ELR (cell line): ENCODE measurements around the gene SLC16A9.
A peak's percentile ranks its signal among the peaks of the same experiment; 100 is the strongest.

Experiments
- DNase-seq: peaks from one replicate; pipeline ENCODE4 v3.0.0-alpha.2; 2015; ENCODE audit warnings: low read depth

The SLC16A9 gene

GRCh38 chr10:59719374-59719773, 9.7 kb upstream of the SLC16A9 start:
- peak; percentile 3 for DNase-seq

DNA sequence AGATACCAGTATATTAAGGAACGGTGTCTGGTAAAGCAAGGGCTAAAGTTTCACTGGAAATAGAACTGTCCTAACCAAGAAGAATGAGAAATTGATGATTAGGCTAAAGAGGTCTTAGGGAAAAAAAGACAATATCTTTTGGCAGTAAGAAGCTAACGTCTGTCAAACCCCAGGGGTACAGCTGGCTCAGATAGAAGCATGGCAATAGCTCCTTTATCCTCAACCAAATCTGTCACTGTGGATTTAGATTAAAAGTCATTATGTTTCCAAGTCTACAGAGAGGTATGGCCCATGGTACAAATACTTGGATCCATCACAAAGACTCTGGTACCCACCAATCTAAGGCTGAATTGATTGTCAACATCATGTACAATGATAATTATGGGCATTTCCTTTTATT, 8.6 kb upstream of the SLC16A9 start:
- DNase-seq, result no peak

DNA sequence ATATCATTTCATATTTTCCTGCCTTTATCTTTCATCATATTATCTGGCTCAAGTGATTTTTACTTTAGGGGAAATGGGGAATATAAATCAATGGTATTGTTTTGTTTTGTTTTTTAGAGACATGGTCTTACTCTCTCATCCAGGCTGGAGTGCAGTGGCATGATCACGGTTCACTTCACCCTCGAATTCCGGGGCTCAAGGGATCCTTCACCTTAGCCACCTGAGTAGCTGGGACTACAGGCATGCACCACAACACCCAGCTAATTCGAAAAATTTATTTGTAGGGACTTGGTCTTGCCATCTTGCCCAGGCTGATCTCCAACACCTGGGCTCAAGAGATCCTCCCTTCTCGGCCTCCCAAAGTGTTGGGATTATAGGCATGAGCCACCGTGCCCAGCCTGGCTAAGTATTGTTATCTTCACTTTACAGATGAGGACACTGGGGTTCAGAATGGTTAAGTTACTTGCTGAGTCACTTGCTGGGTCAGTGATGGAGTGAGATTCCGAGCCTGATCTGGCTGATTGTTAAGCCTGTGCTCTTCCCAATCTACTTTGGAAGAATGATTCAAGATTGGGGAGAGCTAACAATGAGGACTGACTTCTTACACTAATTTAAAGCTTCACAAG, 3.7 kb upstream of the SLC16A9 start:
- DNase-seq, result no peak

- DNase-seq, result no peak
Observed at GRCh38 chr10:59711871-59712494, 2.3 kb upstream of the SLC16A9 start.

- DNase-seq, result no peak
Observed at GRCh38 chr10:59708816-59709394, 745 bp downstream of the SLC16A9 start.

- DNase-seq, result no peak
Observed at GRCh38 chr10:59706851-59707797, 2.5 kb downstream of the SLC16A9 start.

DNA sequence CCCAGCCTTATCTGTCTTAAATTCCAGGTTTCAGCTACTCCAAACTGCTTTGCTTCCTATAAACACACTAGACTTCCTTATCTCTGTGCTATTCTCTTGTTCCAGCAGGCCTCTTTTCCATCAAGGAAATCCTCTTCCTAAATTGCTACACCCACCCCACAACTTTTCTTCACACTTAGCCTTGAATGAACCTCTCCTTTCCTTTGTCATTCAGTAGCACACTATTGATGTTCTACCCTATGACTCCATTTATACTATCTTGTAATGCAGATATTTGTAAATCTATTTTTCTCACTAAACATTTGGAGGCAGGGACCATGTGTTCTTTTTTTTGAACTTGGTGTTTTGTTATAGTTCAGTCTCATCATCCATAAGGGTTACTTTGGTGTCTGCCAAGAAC, 3.7 kb downstream of the SLC16A9 start:
- no peak for DNase-seq

DNA sequence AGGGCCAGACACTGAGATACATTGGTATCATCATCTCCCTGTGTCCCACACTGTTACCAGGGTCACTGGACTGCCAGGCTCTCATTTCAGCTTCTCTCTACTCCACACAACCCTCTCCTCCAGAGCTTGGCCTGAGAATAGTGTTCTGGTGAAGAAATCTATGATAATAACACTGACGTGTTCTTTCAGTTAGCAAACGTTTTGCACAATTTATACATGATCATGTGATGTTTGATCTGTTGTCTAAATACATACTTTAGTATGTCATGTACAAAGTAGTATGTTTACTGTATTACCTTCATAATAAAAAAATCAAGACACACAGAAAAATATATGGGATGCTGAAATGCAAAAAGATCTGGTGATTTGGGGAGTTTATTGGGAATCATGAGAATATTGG, 5.0 kb downstream of the SLC16A9 start:
- DNase-seq, result no peak

DNA sequence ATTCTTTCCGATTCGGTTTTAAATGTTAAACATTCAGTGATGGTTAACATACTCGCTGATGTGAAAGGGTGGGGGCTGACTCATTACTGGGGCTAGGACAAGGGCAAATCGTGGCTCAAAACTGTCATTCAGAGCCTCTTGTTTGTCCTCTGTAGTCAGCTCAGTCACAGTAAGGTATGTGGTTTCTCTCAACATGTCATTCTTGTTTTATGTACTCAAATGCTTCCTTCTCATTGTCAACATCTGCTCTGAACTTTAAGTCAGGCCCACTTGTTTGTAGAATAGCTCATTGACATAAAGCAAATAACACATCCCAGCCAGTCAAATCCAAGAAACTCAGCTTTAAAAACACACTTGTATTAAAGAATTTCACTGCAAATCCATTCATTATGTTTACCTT, 7.3 kb downstream of the SLC16A9 start:
- no peak for DNase-seq

GRCh38 chr10:59700709-59701108, 8.9 kb downstream of the SLC16A9 start:
- no peak for DNase-seq

GRCh38 chr10:59698326-59698725, 11.3 kb downstream of the SLC16A9 start:
- no peak for DNase-seq

- no peak for DNase-seq
Observed at GRCh38 chr10:59695637-59696036, 14.0 kb downstream of the SLC16A9 start.

DNA sequence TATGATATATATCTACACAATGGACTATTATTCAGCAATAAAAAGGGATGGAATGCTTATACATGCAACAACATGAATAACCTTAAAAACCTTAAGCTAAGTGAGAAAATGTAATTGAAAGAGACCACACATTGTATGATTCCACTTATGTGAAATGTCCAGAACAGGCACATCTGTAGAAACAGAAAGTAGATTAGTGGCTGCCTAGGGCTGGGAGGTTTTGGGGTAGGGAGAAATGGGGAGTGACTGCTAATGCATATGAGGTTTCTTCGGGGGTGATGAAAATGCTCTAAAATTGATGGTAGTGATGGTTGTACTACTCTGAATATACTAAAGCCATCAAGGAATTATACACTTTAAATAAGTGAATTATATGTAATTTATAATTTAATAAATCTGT, 14.7 kb downstream of the SLC16A9 start:
- no peak for DNase-seq

DNA sequence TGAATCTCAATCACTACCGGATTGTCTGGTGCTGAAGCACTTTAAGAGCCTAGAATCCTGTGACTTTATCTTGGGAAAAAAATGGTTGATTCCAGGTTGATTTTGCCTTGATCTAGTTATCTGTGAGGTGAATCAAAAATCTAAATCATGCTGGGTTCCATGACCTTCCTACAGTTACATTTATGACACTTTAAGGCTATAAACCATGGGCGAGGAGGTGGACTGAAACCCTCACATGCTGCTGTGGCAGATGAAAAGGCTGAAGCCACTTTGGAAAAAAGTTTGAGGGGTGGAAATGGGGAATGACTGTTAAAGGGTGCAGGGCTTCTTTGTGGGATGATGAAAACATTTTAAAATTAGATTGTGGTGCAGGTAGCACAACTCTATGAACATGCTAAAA, 17.5 kb downstream of the SLC16A9 start:
- no peak for DNase-seq

DNA sequence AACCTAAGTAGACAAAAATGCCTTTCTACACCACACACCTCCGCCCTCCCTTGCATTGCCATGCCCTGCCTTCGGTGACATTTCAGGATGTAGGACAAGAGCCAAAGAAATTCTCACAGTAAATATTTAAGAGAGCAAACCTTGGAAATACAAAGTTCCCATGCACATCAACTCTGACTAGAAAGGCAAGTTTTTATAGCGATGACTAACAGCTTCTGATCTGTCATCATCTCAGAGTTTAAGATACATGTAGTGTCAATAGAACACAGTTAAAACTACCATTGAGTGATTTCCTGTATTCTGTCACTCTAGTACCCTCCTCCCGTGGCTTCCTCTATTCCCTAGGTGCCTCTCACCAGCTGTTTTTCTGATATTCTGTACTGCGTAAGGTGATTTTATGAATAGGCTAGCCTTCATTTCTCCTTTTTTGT, 20.7 kb downstream of the SLC16A9 start:
- no peak for DNase-seq

GRCh38 chr10:59687657-59688056, 22.0 kb downstream of the SLC16A9 start:
- DNase-seq, result no peak

GRCh38 chr10:59684006-59684405, 25.6 kb downstream of the SLC16A9 start:
- no peak for DNase-seq

DNA sequence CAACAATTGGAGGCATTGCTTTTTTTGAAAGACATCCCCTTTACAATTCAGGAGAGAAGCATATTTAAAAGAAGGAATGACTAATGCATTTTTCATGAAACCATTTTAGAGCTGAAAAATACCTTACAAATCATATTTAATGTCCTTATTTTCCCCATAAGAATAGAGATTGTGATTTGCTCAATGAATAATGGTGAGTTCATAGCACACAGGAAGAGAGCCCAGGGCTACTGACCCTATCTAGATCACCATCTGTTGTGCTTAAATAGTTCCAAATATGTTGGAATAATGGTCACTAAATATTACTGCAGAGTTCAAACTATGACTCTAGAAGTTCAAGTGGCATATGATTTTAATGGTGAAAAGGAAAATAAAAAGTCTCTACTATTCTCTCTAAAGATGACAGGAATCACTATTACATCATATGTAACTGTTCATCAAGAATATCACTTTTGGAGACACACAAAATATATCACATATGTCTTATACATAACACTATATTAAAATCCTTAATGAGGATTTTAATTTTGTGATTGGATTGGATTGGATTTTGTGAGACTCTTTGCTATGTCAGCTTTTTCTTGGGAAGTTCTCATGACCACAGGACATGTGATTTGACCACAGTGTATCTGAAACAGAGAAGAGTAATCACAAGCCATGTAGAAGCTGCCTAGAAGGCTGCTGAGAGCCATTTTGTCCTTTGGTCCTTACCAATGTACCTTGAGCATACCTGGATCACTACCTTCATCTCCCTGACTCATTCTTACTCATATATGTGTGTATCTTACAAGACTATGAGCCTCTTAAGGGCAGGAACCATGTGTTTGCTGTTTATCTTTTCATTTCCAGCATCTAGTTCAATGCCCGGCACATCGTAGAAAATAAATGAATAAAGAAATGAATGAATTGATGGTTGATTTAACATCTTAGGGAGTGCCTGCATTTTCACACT, 26.4 kb downstream of the SLC16A9 start:
- DNase-seq, result no peak

DNA sequence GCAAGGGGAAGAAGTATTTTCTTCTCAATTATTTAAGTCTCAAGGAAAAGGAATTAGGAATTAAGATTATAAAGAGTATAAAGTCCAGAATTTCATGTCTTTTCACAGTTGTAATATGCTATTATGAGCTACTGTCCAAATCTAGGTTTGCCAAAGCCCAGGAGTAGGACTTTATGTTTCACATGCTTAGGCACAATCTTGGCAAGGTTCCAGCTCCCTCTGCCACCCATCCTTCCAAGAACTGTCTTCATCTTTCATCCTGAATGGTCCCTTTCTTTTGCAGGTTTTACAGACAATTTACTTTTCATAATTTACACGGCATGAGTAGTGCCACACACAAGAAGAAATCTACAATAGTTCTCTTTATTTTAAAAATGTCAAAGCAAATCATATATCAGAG, 29.5 kb downstream of the SLC16A9 start:
- DNase-seq, result no peak

- peak; percentile 0 for DNase-seq
Observed at GRCh38 chr10:59678884-59679301, 30.8 kb downstream of the SLC16A9 start.

- DNase-seq, result no peak
Observed at GRCh38 chr10:59677253-59677831, 32.3 kb downstream of the SLC16A9 start.
